GM21576 (cell line): Measurements from ENCODE around the gene LTC4S.
A peak's percentile ranks its signal among the peaks of the same experiment; 100 is the strongest.

Experiments used
- ATAC-seq: cut with Tn5 transposase; IDR thresholded peaks from one replicate; pipeline ENCODE4 v1.9.1; 2021; ENCODE audit warnings: mild to moderate bottlenecking, moderate library complexity; ENCODE audit not compliant: unreplicated experiment

Gene LTC4S

DNA sequence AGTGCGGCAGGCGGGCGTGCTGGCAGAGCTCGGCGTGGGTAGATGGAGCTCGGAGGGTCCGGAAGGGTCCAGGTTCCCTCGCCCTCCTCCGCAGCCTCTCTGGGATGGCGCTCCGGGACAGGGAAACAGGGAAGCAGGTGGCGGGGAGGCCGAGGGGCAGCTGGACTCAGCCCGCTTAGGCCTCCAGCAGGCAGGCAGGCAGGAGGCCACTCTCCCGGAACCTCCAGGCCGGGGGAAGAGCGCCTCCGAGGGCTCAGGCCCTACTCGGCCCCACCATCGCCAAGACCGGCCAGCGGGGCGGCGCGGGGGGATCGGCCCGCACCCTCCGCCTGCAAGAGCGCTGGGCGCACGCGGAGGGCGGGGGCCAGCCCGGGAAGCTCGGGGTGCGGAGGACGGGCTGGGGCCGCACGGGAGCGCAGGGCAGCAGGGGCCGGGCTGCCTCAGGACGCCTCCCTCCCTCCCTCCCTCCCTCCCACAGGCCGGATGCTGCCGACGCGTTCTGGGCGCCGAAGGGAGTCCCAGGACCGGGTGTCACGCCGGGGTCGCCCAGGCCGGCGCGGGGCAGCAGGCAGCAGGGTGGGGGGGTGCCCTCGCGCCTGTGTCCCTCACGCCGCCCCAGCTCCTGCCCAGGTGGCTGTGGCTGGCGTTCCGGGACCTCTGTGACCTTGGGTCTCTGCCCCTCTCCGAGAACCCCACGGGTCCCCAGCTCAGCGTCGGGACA, 11.9 kb downstream of the LTC4S start:
- ATAC-seq = peak; percentile 25

DNA sequence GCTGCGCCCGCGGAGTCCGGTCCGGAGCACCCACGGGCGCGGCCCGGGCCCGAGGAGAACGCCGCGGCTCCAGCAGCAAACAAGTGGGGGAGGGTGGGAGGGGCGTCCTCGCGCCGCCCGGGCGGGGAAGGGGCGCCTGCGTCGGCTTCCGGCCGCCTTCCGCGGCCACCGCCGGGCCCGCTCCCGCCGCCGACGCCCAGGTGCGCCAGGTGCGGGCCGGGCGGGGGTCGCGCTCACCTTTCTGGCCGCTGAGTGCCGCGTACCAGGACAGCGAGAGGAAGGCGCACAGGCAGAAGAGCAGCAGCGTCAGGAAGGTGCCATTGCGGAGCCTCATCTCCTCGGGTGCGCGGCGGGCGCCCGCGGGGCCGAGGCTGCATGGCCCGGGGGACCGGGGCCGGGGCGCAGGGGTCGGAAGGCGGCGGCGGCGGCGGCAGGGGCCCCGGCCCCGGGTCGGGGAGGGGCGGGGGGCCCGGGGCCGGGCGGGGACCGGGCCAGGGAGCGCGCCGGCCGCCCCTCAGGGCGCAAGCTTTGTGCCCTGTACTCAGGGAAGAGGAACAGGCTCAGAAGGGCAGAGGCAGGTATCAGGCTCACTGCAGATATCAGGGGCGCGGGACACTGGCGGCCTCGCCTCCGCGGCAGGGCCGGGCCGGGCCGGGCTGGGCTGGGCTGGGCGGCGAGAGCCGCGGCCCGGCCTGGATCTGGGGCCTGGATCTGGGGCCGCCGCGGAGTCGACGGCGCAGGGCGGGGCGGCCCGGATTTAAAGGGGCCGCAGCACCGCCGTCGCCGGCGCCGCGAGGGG, 12.7 kb downstream of the LTC4S start, which contains the start of gene MGAT4B:
Gene MGAT4B (minus strand): TSS at position 617 of the 799 bp plus-strand sequence. CDS start 283 bp downstream, at position 334.
- peak; percentile 52 for ATAC-seq

DNA sequence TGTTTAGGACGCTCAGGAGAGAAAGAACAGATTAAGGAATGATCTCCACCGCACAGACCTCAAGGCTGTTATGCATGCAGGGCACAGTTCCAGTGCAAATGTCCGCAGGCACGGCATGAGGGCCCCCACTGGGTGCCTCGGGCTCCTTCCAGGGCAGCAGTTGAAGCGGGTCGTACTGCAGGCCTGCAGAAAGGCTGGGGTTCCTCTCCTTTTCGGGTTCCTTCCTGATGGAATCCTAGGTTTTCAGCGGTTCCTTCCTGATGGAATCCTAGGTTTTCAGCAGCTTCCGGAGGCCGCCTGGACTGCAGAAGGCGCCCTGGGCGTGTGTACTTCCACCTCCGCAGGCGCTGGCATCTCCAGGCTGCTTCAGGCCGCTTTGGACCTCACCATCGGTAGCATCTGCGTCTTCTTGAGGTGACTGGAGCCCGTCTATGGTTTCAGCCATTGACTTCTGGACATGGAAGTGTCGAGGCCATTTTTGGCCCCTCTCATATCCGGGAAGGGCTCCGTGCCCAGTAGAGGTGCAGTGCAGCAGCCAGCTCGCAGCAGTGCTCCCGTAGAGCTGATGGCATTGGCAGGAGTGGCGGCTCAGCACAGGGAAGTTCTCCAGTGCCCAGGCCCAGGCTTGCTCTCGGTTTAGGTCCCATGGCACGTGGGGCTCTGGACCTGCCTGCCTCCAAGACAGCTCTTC, 18.5 kb downstream of the LTC4S start:
- no peak for ATAC-seq

DNA sequence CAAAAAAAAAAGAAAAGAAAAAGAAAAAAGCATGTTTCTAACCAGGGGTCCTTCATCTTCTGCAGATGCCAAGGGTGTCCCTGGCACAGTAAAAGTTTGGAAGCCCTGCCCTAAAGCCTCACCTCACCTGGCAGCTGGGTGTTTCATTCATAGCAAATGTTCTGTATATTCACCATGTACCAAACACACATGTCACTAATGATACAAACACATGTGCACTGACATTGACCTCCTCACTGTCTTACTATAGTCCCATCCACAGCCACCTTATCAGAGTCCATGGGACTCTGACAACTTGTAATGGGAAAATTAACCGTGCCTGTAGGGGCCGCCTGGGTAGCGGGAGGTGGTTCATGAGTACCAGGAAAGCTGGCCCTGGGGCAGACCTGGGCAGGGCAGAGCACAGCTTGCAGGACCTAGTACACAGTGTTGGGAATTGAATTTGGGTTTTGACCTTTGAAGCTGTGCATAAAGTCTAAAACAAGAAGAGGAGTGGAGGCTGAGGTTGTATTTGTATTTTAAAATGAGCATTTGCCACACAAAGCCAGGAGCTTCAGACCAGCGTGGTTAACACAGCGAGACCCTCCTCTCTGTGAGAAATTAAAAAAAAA, 19.3 kb downstream of the LTC4S start:
- no peak for ATAC-seq

DNA sequence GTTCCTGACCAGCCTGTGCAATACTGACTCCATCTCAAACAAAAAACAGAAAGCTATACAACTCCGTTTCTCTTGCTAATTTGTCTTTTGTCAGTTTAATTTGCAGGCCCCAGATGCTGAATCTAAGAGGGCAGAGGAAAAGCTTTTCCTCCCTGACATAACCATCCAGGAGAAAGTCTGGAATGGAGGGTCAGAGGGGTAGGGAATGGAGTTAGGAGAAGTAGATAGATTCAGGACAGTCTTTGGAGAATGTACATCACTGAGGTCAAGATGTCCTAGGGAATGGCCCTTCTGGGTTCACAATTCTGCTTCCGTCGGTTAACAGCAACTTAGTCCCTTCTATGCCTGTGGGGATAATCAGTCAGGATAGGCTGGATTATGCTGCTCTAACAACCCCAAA, 20.3 kb downstream of the LTC4S start:
- ATAC-seq = no peak

DNA sequence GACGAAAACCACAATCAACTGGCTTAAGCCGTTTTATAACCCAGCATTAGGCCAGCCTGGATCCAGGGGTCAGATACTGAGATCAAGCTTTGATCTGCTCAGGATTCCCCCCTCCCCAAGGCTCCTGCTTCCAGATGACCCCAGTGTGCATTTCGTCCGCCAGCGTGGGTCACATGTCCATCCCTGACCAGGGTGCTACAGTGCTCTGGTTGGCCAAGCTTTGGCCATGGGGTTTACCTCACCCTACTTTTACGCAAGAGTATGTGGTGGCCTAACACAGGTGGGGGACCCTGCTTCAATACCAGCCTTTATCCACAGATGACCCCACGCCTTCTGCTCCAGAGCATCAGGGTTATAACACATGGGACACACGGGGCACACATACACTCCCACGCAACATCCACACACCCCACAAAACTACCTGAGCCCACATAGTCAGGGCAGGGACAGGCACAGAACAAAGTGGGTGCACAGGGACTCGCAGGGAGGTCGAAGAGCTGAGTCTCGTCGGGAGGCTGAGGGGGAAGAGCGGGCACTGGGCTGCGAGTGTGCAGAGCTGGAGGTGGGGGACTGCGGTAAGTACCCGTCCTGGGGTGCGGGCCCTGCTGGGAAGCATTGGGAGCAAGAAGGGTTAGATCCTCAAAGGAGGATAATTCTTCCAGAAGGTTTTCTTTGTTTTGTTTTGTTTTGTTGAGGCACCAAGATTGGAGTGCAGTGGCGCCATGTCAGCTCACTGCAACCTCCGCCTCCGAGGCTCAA, 21.9 kb downstream of the LTC4S start:
- ATAC-seq = no peak

DNA sequence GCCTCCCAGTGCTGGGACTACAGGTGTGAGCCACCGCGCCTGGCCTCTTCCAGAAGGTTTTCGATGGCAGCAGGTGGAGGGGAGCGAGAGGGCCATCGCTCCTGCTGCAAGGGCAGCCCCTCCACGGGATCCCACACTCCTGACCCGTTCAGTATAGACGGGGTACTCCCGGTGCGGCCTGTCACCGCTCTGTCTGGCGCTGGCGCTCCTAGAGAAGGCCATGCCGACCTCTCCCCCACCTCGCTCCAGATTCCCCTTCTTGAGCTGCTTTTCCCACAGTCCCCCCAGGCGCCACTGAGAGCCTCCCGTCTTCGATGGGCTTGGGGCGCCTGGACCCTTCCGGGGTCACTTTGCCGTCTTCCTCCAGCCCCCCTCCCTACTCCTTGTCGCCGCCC, 22.6 kb downstream of the LTC4S start:
- ATAC-seq = no peak

DNA sequence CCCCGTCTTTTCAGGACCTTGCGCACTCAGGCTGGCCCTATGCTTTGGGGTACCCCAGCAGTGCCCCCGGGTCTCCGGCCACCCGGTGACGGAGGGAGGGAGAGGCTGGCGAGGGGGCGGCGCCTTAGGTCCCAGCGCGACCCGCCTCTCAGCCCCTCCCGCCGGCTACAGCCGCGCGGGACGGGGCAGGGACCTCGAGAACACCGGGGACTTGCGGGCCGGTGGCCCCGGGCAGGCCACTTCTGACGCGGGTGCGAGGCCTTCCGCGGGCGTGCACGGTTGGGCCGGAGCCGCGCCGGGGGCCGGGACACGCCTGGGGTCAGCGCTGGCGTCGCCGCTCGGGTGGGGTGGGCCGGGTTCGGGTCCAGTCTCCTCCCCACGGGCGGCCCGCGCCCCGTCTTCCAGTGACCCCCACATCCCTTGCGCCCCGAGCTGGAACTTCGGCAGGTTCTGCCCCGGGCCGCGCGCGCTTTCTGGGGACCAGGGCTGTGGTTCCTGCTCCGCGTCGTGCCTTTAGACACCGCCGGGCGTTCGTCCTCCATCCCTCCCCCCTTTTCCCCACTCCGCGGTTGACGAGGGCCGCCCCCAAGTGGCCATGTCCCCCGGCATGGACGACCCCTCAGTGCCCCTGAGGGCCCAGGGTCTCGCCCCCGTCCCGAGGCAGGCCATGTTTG, 23.1 kb downstream of the LTC4S start:
- no peak for ATAC-seq

DNA sequence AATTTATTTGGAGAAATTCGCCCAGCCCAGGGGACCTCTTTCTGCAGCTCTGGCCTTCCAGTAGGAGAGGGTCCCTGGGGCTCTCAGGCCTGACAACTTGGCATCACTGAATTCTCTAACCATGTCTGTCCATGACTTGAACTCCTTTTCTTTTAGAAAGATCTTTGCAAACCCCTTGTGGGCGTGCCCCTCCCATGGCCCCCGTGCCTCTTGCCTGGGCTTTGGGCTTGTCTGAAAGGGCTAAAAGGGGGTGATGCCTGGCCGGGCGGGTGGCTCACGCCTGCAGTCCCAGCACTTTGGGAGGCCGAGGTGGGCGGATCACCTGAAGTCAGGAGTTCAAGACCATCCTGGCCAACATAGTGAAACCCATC, 23.7 kb downstream of the LTC4S start:
- no peak for ATAC-seq

DNA sequence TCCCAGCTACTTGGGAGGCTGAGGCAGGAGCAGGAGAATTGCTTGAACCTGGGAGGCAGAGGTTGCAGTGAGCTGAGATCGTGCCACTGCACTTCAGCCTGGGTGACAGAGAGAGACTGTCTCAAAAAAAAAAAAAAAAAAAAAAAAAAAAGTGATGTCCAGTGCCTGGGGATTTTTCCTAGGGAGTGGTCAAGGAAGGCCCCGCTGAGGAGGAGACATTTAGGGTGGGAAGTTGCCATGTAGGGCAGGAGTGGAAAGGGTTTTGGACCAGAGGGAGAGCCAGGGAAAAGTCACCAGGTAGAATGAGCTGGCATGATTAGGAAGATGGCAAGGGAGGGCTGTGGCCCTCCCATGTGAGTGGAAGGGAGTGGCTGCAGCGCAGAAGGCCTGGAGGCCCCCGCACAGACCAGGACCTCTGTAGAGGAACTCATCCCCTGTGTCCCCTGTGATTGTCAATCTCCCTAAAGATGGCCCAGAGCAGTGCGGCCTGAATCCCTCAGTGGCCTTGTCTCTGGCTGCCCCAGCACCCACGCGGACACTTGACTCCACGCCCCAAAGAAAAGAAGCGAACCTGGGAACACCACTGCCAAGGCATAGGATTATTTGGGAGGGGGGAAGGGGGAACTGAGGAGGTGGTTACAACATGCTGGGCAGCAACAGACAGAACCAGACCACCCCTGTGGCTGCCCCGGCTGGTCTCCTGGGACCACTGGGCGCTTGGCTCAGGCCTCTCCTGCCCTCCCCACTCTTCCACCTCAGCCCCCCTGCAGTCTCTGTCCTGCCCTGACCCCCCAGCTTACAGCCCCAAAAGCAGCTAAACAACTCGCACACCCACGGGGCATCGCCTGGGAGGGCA, 24.3 kb downstream of the LTC4S start:
- no peak for ATAC-seq

DNA sequence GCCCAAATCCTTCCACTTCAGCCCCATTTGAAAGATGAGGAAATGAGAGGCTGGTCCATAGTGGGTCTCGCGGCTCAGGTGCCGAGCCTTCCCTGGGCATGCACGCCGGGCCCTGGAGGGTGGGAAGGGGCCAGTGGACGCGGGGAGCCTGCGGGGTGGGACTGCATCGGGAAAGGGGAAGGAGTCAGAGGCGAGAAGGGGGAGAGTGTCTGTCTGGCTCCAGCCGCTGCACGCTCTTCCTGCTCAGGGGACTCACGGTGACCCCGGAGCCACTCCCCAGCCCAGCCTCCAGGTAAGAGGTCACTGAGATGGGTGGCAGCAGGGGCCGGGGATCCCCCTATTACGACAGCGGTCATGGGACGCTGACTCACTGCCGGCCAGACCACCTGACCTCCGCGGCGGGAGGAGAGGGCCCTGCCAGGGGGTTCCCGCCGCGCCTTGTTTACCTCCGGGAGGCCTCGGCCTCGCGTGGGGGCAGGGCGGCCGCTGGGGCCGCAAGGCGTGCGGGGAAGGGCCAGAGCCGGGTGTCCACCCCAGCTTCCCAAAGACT, 25.0 kb downstream of the LTC4S start:
- peak; percentile 63 for ATAC-seq

DNA sequence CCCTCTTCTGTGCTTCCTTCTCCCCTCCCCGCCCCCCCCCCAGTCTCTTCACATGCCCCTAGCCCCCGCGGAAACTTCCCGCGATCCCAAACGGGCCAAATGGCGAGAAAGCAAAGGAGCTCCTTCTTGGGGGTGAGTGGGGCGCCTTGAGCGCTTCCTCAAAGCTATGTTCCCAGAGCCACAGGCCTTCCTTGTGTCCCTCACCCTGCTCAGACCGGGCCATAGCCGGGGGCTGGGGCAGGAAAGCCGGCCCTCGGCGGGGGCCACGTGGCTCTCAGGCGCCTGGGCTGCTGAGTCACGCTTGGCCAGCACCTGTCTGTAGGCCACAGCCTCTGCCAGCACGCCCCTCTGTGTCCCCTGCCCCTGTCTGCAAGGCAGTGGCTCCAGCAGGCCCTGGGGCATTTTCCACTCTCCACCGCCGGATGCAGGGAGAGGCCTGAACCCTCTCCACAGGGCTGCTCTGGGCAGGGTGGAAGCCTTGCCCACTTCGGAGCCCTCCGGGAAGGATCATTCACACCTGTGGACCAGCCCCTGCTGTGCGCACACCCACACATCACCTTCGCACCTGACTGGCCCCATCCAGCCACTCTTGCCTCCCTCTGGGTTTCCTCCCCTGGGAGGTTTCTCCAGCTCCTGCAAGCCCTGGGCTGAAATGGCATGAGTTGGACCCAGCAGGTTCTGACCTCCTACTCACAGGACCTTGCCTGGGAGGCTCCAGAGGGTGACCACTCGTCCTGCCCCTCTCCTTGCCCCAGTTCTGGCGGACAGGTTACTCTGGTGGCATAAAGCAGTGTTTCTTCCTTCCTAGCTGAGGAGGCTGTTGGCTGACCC, 25.7 kb downstream of the LTC4S start:
- peak; percentile 19 for ATAC-seq

DNA sequence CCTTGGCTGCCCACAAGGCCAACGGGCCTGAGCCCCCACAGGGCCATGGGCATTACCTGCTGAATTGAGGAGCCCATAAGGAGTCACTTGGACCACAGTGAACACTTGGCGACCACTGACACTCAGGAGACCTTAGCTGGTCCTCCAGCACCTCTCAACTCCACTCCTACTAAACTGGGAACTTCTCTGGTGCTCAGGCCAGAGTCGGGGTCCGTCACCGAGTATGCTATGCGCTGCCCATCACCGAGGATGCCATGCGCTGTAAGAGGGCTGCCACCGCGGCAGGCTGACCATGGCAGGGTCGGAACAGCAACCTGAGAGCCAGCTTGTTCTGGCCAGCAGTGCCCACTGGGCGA, 26.3 kb downstream of the LTC4S start:
- no peak for ATAC-seq

DNA sequence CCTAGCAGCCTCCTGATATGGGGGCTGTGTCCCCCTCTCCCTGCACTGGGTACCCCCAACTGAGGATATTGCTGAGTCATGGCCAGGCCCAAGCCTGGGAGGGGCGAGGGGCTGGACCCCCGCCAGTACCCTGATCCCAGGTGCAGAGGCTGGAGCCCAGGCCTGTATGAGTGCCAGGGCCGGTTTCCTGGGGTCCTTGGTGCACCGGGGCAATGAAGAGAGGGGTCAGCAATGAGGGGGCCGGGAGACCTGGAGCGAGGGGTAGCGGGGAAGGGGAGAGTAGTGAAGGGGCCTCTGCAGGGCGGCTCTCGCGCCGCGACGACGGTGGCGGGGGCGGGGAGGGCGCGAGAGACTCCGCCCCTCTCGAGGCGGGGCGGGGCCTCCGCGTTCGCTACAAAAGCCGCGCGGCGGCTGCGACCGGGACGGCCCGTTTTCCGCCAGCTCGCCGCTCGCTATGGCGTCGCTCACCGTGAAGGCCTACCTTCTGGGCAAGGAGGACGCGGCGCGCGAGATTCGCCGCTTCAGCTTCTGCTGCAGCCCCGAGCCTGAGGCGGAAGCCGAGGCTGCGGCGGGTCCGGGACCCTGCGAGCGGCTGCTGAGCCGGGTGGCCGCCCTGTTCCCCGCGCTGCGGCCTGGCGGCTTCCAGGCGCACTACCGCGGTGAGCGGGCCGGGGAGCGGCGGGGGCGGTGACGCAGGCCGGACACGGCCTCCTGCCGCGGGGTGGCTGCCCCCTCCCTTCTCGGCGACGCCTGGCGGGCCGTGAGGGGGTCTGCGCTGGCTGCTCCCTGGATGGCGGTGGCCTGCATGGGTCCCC, 26.9 kb downstream of the LTC4S start, which contains the start of gene SQSTM1:
Gene SQSTM1 (plus strand): TSS at position 423 of the 815 bp plus-strand sequence. CDS start 32 bp downstream, at position 455.
- peak; percentile 34 for ATAC-seq

DNA sequence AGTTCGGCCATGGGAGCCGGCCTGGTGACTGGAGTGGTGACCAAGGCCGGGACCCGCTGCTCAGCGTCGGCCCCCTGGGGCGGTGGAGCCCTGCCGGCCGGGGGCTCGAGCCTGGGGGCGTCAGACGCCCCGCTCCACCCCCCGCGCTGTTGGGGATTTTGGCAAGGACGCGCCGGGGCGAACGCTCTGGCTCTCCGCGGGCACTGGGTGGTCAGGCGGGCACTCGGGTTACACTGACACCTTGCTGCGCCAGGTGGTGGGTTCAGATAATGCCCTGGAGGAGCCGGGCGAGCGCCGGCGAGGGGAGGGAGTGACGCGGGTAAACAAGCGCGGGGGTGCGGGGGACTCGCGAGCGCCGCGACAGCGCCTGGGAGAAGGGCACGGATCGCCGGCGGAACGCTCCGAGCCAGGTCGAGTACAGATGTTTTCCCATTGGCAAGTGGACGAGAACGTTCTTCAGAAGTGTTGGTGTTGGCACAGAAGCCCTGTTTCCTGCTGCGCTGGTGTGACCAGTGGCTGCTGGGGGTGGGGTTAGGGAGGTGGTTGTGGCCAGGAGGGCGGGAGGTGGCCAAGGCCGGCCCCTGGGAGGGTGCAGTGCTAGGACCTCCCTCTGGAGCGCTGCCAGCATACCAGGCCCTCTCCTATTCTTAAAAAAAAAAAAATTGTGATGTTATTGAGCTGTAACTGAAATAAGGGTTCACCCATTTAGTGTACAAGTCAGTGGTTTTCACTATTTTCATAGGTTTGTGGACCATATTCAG, 27.7 kb downstream of the LTC4S start:
- ATAC-seq = peak; percentile 44

DNA sequence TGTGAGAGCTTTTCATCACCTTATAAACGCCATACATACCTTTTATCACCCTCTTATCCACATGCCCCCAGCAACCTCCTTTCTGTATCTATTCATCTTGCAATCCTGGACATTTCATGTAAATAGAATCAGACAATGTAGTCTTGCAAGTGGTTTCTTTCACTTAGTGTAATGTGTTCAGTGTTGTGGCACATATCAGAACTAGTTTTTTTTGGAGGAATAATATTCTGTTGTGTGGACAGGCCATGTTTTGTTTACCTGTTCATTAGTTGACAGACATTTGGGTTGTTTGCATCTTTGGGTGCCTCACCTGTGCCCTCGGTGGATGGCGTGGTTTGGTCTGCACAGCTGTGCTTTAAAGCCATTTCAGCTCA, 28.3 kb downstream of the LTC4S start:
- ATAC-seq = no peak
